Kidney epithelial cell (primary cell): Measurements from ENCODE around the gene FIGN. TPM values are rescaled to one million over a fixed set of nuclear protein-coding genes. Genes with fewer than 3 reads are reported as not detected.

Experiments used
- DNase-seq: peaks from one replicate; pipeline ENCODE4 v3.0.0-alpha.2; 2010; ENCODE audit warnings: low read depth
- H3K27me3 ChIP-seq: 2 replicates; pipeline ENCODE4 v1.6.0; 2011; ENCODE audit warnings: low read length; ENCODE audit not compliant: control insufficient read depth, insufficient read depth
- H3K36me3 ChIP-seq: 2 replicates; pipeline ENCODE4 v1.5.1; 2011; ENCODE audit warnings: low read length; ENCODE audit not compliant: control insufficient read depth, insufficient read depth
- H3K4me3 ChIP-seq: 2 replicates; pipeline ENCODE4 v1.5.1; 2011; ENCODE audit warnings: low read depth, mild to moderate bottlenecking, control low read depth, low read length
- CTCF ChIP-seq: IDR thresholded peaks from 2 replicates; pipeline ENCODE4 v1.5.1; 2011; ENCODE audit warnings: mild to moderate bottlenecking, moderate library complexity, low read length, control low read depth, inconsistent platforms; ENCODE audit not compliant: insufficient read depth, poor library complexity, severe bottlenecking
- total RNA-seq: library from RNA; depleted of rRNA; stranded (reverse); fragments of >200 nt; gene quantifications from 2 replicates; pipeline ENCODE4 v1.2.3, GENCODE V29; 2015

The FIGN gene
- total RNA-seq, 1 donor from 2014 or later = 1.8 TPM

DNA sequence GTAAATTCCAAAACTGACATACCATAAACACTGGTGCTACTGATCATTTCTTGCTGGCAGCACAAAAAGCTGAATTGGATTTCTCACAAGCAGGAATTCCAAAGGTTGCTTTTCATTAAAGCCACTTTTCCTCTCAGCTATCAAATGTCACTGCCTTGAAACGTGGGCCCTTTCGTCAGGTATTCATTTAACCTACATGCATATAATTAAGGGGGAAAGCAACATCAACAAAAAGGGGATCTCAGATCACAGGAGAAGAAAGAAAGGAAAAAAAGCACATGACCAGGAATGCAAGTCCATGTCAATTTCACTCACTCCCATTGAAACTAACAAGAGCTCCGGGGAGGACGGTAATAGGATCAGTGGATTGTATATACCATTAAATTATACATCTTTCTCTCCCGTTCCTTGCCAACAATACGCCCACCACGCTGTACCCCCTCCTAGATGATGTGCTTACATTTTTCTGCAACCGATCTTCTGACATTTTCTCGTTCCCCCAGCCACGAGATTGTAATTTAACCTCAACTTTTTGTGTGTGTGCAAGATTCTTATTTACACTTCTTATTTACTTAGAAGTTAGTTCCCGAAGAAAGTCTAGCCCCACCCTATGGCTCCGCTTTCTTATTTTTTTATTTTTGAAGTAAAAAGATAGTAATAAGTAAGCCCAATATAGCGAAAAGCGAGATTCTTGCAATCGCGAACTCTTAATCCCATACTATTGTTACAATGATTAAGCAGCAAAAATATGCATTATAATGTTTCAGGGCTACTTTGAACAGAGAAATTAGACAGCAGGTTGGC, 725 bp downstream of the FIGN start:
- no peak for TF ChIP-seq CTCF
- no peak for DNase-seq
- Histone ChIP-seq H3K36me3 (no peaks in the 10 kb centered on the region), H3K4me3 (peak overlapping the region; percentile 86), H3K27me3 (no peaks in the 10 kb centered on the region)

GRCh38 chr2:163734401-163734800, 1.4 kb downstream of the FIGN start:
- DNase-seq = no peak
- H3K27me3 ChIP-seq = no peaks in the 10 kb centered on the region
- H3K4me3 ChIP-seq = peak overlapping the region; percentile 86
- TF ChIP-seq CTCF = no peak
- H3K36me3 ChIP-seq = no peaks in the 10 kb centered on the region

DNA sequence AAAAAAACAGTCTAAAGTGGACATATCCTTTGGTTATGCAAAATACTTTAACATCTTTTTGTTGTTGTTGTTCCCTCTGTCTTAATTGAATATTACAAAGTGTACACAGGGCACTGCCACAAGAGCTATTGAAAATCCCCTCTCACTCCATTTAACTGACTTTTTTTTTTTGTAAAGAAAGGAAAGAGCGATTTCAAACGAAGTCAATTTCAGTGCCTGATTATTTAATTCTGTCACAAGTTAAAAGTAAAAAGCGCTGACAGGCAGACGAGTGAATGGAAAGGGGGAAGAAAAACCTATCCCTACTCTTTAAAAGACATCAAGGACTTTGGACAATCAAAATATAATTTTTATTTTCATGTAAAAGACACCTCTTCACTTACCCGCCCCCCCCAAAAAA, 1.9 kb downstream of the FIGN start:
- TF ChIP-seq CTCF = no peak
- no peak for DNase-seq
- H3K4me3 ChIP-seq = peak overlapping the region; percentile 86
- no peaks in the 10 kb centered on the region for H3K27me3 ChIP-seq
- no peaks in the 10 kb centered on the region for H3K36me3 ChIP-seq

DNA sequence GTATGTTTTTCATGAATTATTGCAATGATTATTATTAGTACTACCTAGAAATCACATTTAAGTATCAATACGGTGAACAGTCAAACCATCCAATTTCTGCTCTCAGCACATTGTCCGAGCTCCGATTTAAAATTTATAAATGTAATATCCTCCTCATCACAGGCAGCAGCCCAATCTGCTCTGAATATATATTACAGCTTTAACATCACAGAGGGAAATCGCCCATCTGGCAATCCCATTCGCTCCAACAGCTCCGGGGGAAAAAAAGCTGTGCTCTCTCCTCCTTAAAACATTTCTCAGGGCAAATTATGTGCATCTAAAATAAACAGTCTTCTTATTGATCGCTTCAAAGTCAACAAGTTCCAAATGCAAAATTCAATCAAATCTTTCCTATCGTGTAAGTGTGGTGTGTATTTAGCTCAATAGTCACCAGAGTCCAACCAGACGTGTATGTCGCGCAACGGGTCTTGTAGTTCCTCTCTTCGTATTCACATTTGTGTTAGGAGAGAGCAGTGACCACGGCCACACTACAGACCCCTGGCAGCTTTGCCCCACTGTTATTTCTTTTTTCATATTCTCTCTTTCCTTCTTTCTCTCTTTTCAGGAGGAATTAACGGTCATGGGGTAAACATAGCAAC, 2.4 kb downstream of the FIGN start:
- no peak for TF ChIP-seq CTCF
- no peaks in the 10 kb centered on the region for H3K36me3 ChIP-seq
- no peaks in the 10 kb centered on the region for H3K27me3 ChIP-seq
- no peak for DNase-seq
- peak overlapping the region; percentile 86 for H3K4me3 ChIP-seq

- H3K27me3 ChIP-seq = no peaks in the 10 kb centered on the region
- no peaks in the 10 kb centered on the region for H3K36me3 ChIP-seq
- no peak for TF ChIP-seq CTCF
- DNase-seq = no peak
- H3K4me3 ChIP-seq = no peak overlapping the region
These were observed 3.1 kb downstream of the FIGN start for GRCh38 chr2:163732727-163733126.
